Testis (tissue), 2 donors: ENCODE measurements around the gene AATK.

ENCODE experiments used
- POLR2A ChIP-seq: fragments of 450-650 bp; IDR thresholded peaks from one replicate; pipeline ENCODE4 v1.6.1; 2017; ENCODE audit warnings: antibody characterized with exemption, mild to moderate bottlenecking, moderate library complexity
- TF ChIP-seq, protein P1 (sequence below), 3 experiments: fragments of 450-650 bp in 2 of 3; fragments of 200-600 bp in 1 of 3; sonication (generic) in 1 of 3; IDR thresholded peaks; one replicate each; pipeline ENCODE4 v1.5.1; 2016 to 2019; ENCODE audit warnings: antibody characterized with exemption in 3 of 3, mild to moderate bottlenecking in 2 of 3, moderate library complexity in 1 of 3

- TF ChIP-seq POLR2A: no peak
- TF ChIP-seq, protein P1, sequence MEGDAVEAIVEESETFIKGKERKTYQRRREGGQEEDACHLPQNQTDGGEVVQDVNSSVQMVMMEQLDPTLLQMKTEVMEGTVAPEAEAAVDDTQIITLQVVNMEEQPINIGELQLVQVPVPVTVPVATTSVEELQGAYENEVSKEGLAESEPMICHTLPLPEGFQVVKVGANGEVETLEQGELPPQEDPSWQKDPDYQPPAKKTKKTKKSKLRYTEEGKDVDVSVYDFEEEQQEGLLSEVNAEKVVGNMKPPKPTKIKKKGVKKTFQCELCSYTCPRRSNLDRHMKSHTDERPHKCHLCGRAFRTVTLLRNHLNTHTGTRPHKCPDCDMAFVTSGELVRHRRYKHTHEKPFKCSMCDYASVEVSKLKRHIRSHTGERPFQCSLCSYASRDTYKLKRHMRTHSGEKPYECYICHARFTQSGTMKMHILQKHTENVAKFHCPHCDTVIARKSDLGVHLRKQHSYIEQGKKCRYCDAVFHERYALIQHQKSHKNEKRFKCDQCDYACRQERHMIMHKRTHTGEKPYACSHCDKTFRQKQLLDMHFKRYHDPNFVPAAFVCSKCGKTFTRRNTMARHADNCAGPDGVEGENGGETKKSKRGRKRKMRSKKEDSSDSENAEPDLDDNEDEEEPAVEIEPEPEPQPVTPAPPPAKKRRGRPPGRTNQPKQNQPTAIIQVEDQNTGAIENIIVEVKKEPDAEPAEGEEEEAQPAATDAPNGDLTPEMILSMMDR (IDR thresholded peaks at IDR 0.05): no peak
These were observed 23.0 kb upstream of the AATK start for GRCh38 chr17:81189016-81189415.
